HepG2 (cell line): Measurements from ENCODE around the gene EEF1AKMT3. TPM values are rescaled to one million over a fixed set of nuclear protein-coding genes. Genes with fewer than 3 reads are reported as not detected.

ENCODE experiments used
- DZIP1 ChIP-seq: sonication (generic); formaldehyde crosslinking; IDR thresholded peaks from 2 replicates; pipeline ENCODE4 v1.5.0; 2020; ENCODE audit warnings: mild to moderate bottlenecking, missing genetic modification reagents
- ERF ChIP-seq: IDR thresholded peaks from 2 replicates; pipeline ENCODE4 v1.6.1; 2018; ENCODE audit warnings: missing biosample characterization, missing genetic modification reagents
- HCFC1 ChIP-seq: fragments of 150-350 bp; IDR thresholded peaks from 2 replicates; pipeline ENCODE4 v1.6.1; 2014; ENCODE audit warnings: low read depth, low read length
- HMG20A ChIP-seq: IDR thresholded peaks from 2 replicates; pipeline ENCODE4 v1.6.1; 2016; ENCODE audit warnings: borderline replicate concordance
- NFE2L1 ChIP-seq: sonication (generic); formaldehyde crosslinking; IDR thresholded peaks from 2 replicates; pipeline ENCODE4 v1.4.0; 2020; ENCODE audit warnings: missing genetic modification reagents, mild to moderate bottlenecking, borderline replicate concordance
- ONECUT2 ChIP-seq: sonication (generic); formaldehyde crosslinking; IDR thresholded peaks from 2 replicates; pipeline ENCODE4 v1.4.0; 2020; ENCODE audit warnings: missing genetic modification reagents
- RBM39 ChIP-seq: fragments of 200-400 bp; formaldehyde crosslinking; IDR thresholded peaks from one replicate; pipeline ENCODE4 v1.6.1; 2018; ENCODE audit warnings: antibody characterized with exemption, mild to moderate bottlenecking, low read depth, low read length; ENCODE audit not compliant: poor library complexity, severe bottlenecking
- SNAPC4 ChIP-seq: sonication (generic); formaldehyde crosslinking; IDR thresholded peaks from 2 replicates; pipeline ENCODE4 v1.4.0; 2020; ENCODE audit warnings: mild to moderate bottlenecking, missing genetic modification reagents
- TFDP2 ChIP-seq: sonication (generic); formaldehyde crosslinking; IDR thresholded peaks from 2 replicates; pipeline ENCODE4 v1.4.0; 2020; ENCODE audit warnings: missing genetic modification reagents
- YEATS4 ChIP-seq: sonication (generic); formaldehyde crosslinking; IDR thresholded peaks from 2 replicates; pipeline ENCODE4 v1.4.0; 2020; ENCODE audit warnings: missing genetic modification reagents, borderline replicate concordance
- ZBTB25 ChIP-seq: IDR thresholded peaks from 2 replicates; pipeline ENCODE4 v1.6.1; 2018; ENCODE audit warnings: missing genetic modification reagents
- ZFP62 ChIP-seq: sonication (generic); formaldehyde crosslinking; IDR thresholded peaks from 2 replicates; pipeline ENCODE4 v1.4.0; 2020; ENCODE audit warnings: missing genetic modification reagents
- ZFP82 ChIP-seq: sonication (generic); formaldehyde crosslinking; IDR thresholded peaks from 2 replicates; pipeline ENCODE4 v1.5.1; 2020; ENCODE audit warnings: mild to moderate bottlenecking, missing genetic modification reagents, borderline replicate concordance
- ZNF180 ChIP-seq: sonication (generic); formaldehyde crosslinking; IDR thresholded peaks from 2 replicates; pipeline ENCODE4 v1.4.0; 2020; ENCODE audit warnings: low read depth, missing genetic modification reagents, borderline replicate concordance
- ZNF33A ChIP-seq: sonication (generic); formaldehyde crosslinking; IDR thresholded peaks from 2 replicates; pipeline ENCODE4 v1.5.1; 2020; ENCODE audit warnings: missing genetic modification reagents, mild to moderate bottlenecking, moderate library complexity, borderline replicate concordance
- ZNF446 ChIP-seq: sonication (generic); formaldehyde crosslinking; IDR thresholded peaks from 2 replicates; pipeline ENCODE4 v1.5.0; 2020; ENCODE audit warnings: mild to moderate bottlenecking, missing genetic modification reagents
- ZNF558 ChIP-seq: sonication (generic); formaldehyde crosslinking; IDR thresholded peaks from 2 replicates; pipeline ENCODE4 v1.9.0; 2022; ENCODE audit warnings: mild to moderate bottlenecking, missing genetic modification reagents, borderline replicate concordance
- polyA plus RNA-seq, 8 experiments: library from polyadenylated mRNA; depleted of rRNA in 3 of 8; stranded (reverse) in 7 of 8; unstranded in 1 of 8; fragments of >200 nt; fragmentation: Illumina TruSeq in 4 of 8; extraction: Trizol in 4 of 8; gene quantifications; 2 replicates each; pipeline versions ENCODE4 v1.2.1 to v1.2.3, GENCODE V29; 2011 to 2016; ENCODE audit warnings: low read depth in 4 of 8, missing spikeins in 1 of 8, mixed read lengths in 1 of 8; ENCODE audit not compliant: insufficient read depth in 1 of 8
- total RNA-seq, 5 experiments: library from RNA; depleted of rRNA; stranded (reverse); fragments of >200 nt; fragmentation: Illumina TruSeq; extraction: Trizol; gene quantifications; 2 replicates each; pipeline ENCODE4 v1.2.3, GENCODE V29; 2016; ENCODE audit warnings: low read depth in 1 of 5

The EEF1AKMT3 gene
- total and polyA plus RNA-seq, 2 of the 13 experiments (the other 11 are each of a cell fraction or from before 2014, with no cell fraction given): 4.7 to 11.4 TPM

GRCh38 chr12:57803319-57803893 is 31.0 kb downstream of the EEF1AKMT3 start (continued):
- no peak for TF ChIP-seq ZNF558 (CRISPR knock-in tag)
- TF ChIP-seq ERF (CRISPR knock-in tag): no peak
- no peak for TF ChIP-seq ZNF180 (CRISPR knock-in tag)
- no peak for TF ChIP-seq ZFP62
- TF ChIP-seq ZNF446: no peak
- no peak for TF ChIP-seq HCFC1
- TF ChIP-seq TFDP2: no peak
- no peak for TF ChIP-seq ONECUT2 (CRISPR knock-in tag)
- TF ChIP-seq SNAPC4 (CRISPR knock-in tag): no peak
- no peak for TF ChIP-seq RBM39
- no peak for TF ChIP-seq NFE2L1
- TF ChIP-seq HMG20A (CRISPR knock-in tag): no peak
- TF ChIP-seq DZIP1 (CRISPR knock-in tag): no peak
- TF ChIP-seq YEATS4 (CRISPR knock-in tag): no peak
- TF ChIP-seq ZNF33A (CRISPR knock-in tag): no peak
- TF ChIP-seq ZFP82 (CRISPR knock-in tag): no peak
- no peak for TF ChIP-seq ZBTB25 (CRISPR knock-in tag)
